IPS-NIHi7 (cell line): ENCODE results near the gene PRKCE.

Experiments
- DNase-seq: peaks from one replicate; pipeline ENCODE4 v3.0.0; 2012; ENCODE audit warnings: mixed read lengths; ENCODE audit errors: extremely low spot score

PRKCE gene

GRCh38 chr2:45725731-45726130, 74.3 kb downstream of the PRKCE start:
- DNase-seq: no peak

GRCh38 chr2:45726188-45726587, 74.7 kb downstream of the PRKCE start:
- DNase-seq: no peak

GRCh38 chr2:45728458-45728942, 77.0 kb downstream of the PRKCE start:
- DNase-seq: no peak

GRCh38 chr2:45729753-45730512, 78.5 kb downstream of the PRKCE start:
- peak; percentile 64 for DNase-seq

- DNase-seq: no peak
These were observed 79.7 kb downstream of the PRKCE start for GRCh38 chr2:45731141-45731540.

- no peak for DNase-seq
These were observed 81.0 kb downstream of the PRKCE start for GRCh38 chr2:45732436-45732835.

GRCh38 chr2:45732946-45733345, 81.5 kb downstream of the PRKCE start:
- no peak for DNase-seq

- DNase-seq: no peak
These were observed 82.9 kb downstream of the PRKCE start for GRCh38 chr2:45734336-45734735.

- no peak for DNase-seq
These were observed 83.5 kb downstream of the PRKCE start for GRCh38 chr2:45734952-45735351.

GRCh38 chr2:45736757-45737704, 85.6 kb downstream of the PRKCE start:
- DNase-seq: no peak

GRCh38 chr2:45739796-45740485, 88.5 kb downstream of the PRKCE start:
- DNase-seq: no peak

- no peak for DNase-seq
These were observed 89.8 kb downstream of the PRKCE start for GRCh38 chr2:45741161-45741850.

GRCh38 chr2:45743531-45744396, 92.3 kb downstream of the PRKCE start:
- no peak for DNase-seq

GRCh38 chr2:45745231-45745630, 93.8 kb downstream of the PRKCE start:
- DNase-seq: no peak

- DNase-seq: no peak
These were observed 95.4 kb downstream of the PRKCE start for GRCh38 chr2:45746888-45747287.

- no peak for DNase-seq
These were observed 95.9 kb downstream of the PRKCE start for GRCh38 chr2:45747363-45747762.

- DNase-seq: no peak
These were observed 96.8 kb downstream of the PRKCE start for GRCh38 chr2:45748239-45748638.

- no peak for DNase-seq
These were observed 98.5 kb downstream of the PRKCE start for GRCh38 chr2:45750001-45750400.

- DNase-seq: no peak
These were observed 99.0 kb downstream of the PRKCE start for GRCh38 chr2:45750484-45750883.

- DNase-seq: no peak
These were observed 101.9 kb downstream of the PRKCE start for GRCh38 chr2:45753381-45753780.
